Upper lobe of right lung (tissue), 1 donor: ENCODE results near the gene CES5A. TPM values are rescaled to one million over a fixed set of nuclear protein-coding genes. Genes with fewer than 3 reads are reported as not detected.

Source experiments
- ATAC-seq: fragments of 200-7000 bp; cut with Tn5 transposase; one replicate; pipeline ENCODE4 v1.9.1; 2020; ENCODE audit warnings: mild to moderate bottlenecking, moderate library complexity
- DNase-seq: peaks from one replicate; pipeline ENCODE4 v3.0.0-alpha.2; 2020
- H3K27ac ChIP-seq: fragments of 200-600 bp; one replicate; pipeline ENCODE4 v1.8.0; 2022
- H3K27me3 ChIP-seq: fragments of 200-600 bp; one replicate; pipeline ENCODE4 v1.8.0; 2022; ENCODE audit warnings: mild to moderate bottlenecking
- H3K36me3 ChIP-seq: fragments of 200-600 bp; one replicate; pipeline ENCODE4 v1.8.0; 2022
- H3K4me1 ChIP-seq: fragments of 200-600 bp; one replicate; pipeline ENCODE4 v1.8.0; 2022
- H3K4me3 ChIP-seq: fragments of 200-600 bp; one replicate; pipeline ENCODE4 v1.8.0; 2022; ENCODE audit warnings: mild to moderate bottlenecking
- H3K9me3 ChIP-seq: fragments of 200-600 bp; one replicate; pipeline ENCODE4 v1.8.0; 2022
- CTCF ChIP-seq: fragments of 200-600 bp; IDR thresholded peaks from one replicate; pipeline ENCODE4 v1.8.0; 2022; ENCODE audit warnings: antibody characterized with exemption
- intact Hi-C: fragments of 100-400 bp; cut with DNase I; formaldehyde crosslinking; loops from one replicate; pipeline ENCODE4 v1.11.0; 2022
- total RNA-seq: library from RNA; stranded (reverse); fragmentation: NEBNext Ultra II Directional; extraction: Animal tissue kit (Norgen Biotek cat#: 25700); gene quantifications from one replicate; pipeline ENCODE4 v1.2.1, GENCODE V29; 2021
- donor health status: DM: no; HTN: yes; CAD: no; lungs with severe emphysema.

CES5A gene
- total RNA-seq, 1 donor from 2014 or later: not detected

- H3K27me3 ChIP-seq: no peaks in the 10 kb centered on the region
- ATAC-seq (no peak), DNase-seq (no peak)
- H3K27ac ChIP-seq: no peak overlapping the region
- no peak overlapping the region for H3K4me3 ChIP-seq
- H3K36me3 ChIP-seq: no peaks in the 10 kb centered on the region
- TF ChIP-seq CTCF: no peak
- H3K4me1 ChIP-seq: no peaks in the 10 kb centered on the region
- intact Hi-C loops: no loop called here
- no peaks in the 10 kb centered on the region for H3K9me3 ChIP-seq
Measured at GRCh38 chr16:55899857-55900256, 24.7 kb upstream of the CES5A start.

- ATAC-seq (no peak), DNase-seq (no peak)
- H3K4me1 ChIP-seq: no peaks in the 10 kb centered on the region
- no peaks in the 10 kb centered on the region for H3K9me3 ChIP-seq
- no peak overlapping the region for H3K27ac ChIP-seq
- intact Hi-C loops: no loop called here
- no peak overlapping the region for H3K4me3 ChIP-seq
- TF ChIP-seq CTCF: no peak
- H3K36me3 ChIP-seq: no peaks in the 10 kb centered on the region
- H3K27me3 ChIP-seq: no peaks in the 10 kb centered on the region
Measured at GRCh38 chr16:55898592-55898991, 23.4 kb upstream of the CES5A start.

- no peaks in the 10 kb centered on the region for H3K27me3 ChIP-seq
- no peak for ATAC-seq
- DNase-seq: no peak
- H3K4me1 ChIP-seq: no peaks in the 10 kb centered on the region
- intact Hi-C loops: no loop called here
- no peak overlapping the region for H3K27ac ChIP-seq
- no peak overlapping the region for H3K4me3 ChIP-seq
- TF ChIP-seq CTCF: no peak
- peaks cover 6% of the 10 kb centered on the region for H3K9me3 ChIP-seq
- H3K36me3 ChIP-seq: no peaks in the 10 kb centered on the region
Measured at GRCh38 chr16:55892821-55893220, 17.6 kb upstream of the CES5A start.

GRCh38 chr16:55889518-55889917, 14.3 kb upstream of the CES5A start:
- no peaks in the 10 kb centered on the region for H3K36me3 ChIP-seq
- H3K4me3 ChIP-seq: no peak overlapping the region
- DNase-seq (no peak), ATAC-seq (no peak)
- H3K27me3 ChIP-seq: no peaks in the 10 kb centered on the region
- intact Hi-C loops: no loop called here
- no peak for TF ChIP-seq CTCF
- no peak overlapping the region for H3K27ac ChIP-seq
- peaks cover 6% of the 10 kb centered on the region for H3K9me3 ChIP-seq
- H3K4me1 ChIP-seq: no peaks in the 10 kb centered on the region

GRCh38 chr16:55888546-55888945, 13.4 kb upstream of the CES5A start:
- DNase-seq: no peak
- intact Hi-C loops: no loop called here
- Histone ChIP-seq H3K4me1 (no peaks in the 10 kb centered on the region), H3K27me3 (no peaks in the 10 kb centered on the region), H3K27ac (no peak overlapping the region), H3K4me3 (no peak overlapping the region), H3K36me3 (no peaks in the 10 kb centered on the region), H3K9me3 (peaks cover 6% of the 10 kb centered on the region)
- no peak for TF ChIP-seq CTCF
- ATAC-seq: no peak

GRCh38 chr16:55876854-55877253, 1.7 kb upstream of the CES5A start:
- TF ChIP-seq CTCF: no peak
- Histone ChIP-seq H3K9me3 (no peaks in the 10 kb centered on the region), H3K36me3 (no peaks in the 10 kb centered on the region), H3K4me1 (no peaks in the 10 kb centered on the region), H3K4me3 (no peak overlapping the region), H3K27ac (no peak overlapping the region), H3K27me3 (no peaks in the 10 kb centered on the region)
- ATAC-seq: no peak
- DNase-seq: no peak
- intact Hi-C loops: no loop called here
